Testis (tissue), 2 donors: ENCODE data around the gene CRISPLD2.

Experiments
- CTCF ChIP-seq, 3 experiments: fragments of 450-650 bp in 2 of 3; fragments of 200-600 bp in 1 of 3; sonication (generic) in 1 of 3; IDR thresholded peaks; one replicate each; pipeline ENCODE4 v1.5.1; 2016 to 2019; ENCODE audit warnings: antibody characterized with exemption in 3 of 3, mild to moderate bottlenecking in 2 of 3, moderate library complexity in 1 of 3
- POLR2A ChIP-seq: fragments of 450-650 bp; IDR thresholded peaks from one replicate; pipeline ENCODE4 v1.6.1; 2017; ENCODE audit warnings: antibody characterized with exemption, mild to moderate bottlenecking, moderate library complexity

GRCh38 chr16:84828322-84828721 is 8.5 kb downstream of the CRISPLD2 start:
- TF ChIP-seq CTCF (IDR thresholded peaks at IDR 0.05) (no peak), POLR2A (no peak)
